ENCODE data around the gene ZNG1B.
"Not testable (repeated sequence)": the region's sequence is repeated elsewhere in the genome, so short reads cannot be mapped to it uniquely, and the experiment has no call there.

ZNG1B gene
- total RNA-seq = 13.1 to 17.6 (median 15.7) reads per million in 3 donors

DNA sequence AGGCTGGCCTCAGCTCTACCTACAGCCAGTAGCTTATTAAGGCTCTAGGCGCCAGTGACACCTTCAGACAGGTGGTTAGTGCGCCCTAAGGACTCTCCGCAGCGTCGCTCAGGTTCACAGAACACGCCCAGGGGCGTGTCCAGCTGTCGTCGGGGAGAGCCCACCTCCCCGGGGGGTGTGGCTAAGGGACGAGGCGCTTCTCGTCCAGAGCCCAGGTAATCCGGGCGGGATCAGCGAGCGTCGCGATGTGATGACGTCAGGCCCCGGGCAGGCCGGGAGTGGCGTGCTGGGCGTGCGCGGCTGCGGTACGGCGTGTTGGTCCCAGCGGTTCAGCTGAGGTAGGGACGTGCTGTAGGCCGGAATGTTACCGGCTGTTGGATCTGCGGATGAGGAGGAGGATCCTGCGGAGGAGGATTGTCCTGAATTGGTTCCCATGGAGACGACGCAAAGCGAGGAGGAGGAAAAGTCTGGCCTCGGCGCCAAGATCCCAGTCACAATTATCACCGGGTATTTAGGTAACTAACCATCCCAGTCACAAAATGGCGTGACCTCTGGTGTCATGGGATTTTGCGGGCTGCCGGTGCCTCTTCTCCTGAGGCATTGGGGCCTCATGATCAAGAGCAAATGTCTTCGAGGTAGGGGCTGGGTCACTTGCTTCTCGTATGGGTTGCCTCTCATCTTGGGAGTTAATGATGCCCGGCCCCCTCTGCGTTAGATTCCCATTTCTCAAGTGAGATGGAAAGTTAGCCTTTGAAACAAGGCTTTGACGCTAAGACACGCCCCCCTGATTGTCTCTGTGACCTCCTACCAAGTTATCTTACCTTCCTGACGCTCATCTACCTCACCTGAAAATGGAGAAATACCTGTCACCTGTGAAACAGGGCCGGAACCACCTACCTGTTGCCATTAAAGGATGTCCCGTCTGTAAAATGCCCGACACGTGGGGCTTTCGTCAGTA lies at the start of gene ZNG1B:
ZNG1B (plus strand) TSS at position 184 of the 958 bp plus-strand sequence; CDS start at position 362, 178 bp downstream.
- not testable (repeated sequence) for H3K4me1 ChIP-seq (ENCODE audit: control insufficient read depth, insufficient read depth, low read length, poor library complexity, severe bottlenecking); H3K27me3 ChIP-seq (replicated peaks; ENCODE audit: control insufficient read depth, insufficient read depth, low read length, poor library complexity, severe bottlenecking); H3K9me3 ChIP-seq (ENCODE audit: control insufficient read depth, low read length); H3K36me3 ChIP-seq (ENCODE audit: control insufficient read depth, insufficient read depth, low read length)
- DNase-seq = peak; percentile 76 to 80 (median 77)
- Histone ChIP-seq H3K27ac (ENCODE audit: insufficient read depth, low read length, poor library complexity, severe bottlenecking) (peak within 1 kb of the TSS; percentile 58), H3K4me3 (ENCODE audit: insufficient read depth, low read depth, low read length, poor library complexity, severe bottlenecking) (peak within 1 kb of the TSS; percentile 48)

DNA sequence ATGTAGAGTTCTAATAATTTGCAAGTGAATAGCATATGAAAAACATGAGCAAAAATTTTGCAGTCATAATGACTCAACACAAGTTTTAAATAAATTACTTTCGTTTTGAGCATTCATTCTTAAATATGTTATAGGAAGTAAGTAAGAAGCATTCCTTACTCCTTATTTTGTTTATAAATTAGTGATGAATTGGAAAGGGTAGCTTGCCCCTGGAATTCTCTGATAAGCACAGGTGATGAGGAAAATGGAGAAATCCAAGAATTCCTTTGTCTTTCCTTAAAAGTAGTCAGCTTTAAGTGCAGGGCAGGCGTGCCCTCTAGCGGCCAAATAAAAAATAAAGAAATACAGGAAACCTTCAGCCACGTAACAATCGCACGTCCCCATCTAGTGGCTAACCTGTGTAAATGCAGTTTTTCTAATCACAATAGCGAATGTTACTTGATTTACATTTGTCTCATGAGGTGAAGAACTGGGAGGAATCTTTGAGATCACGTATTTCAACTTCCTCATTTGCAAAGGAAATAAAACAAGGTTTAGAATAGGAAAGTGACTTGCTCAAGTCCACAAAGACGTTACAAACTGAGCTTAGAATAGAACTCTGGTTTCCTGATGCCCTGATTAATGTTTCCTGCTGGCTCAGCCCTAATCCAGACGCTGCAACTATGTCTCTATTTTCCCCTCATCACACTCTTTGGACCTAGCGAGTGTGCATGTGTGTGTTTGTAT lies 47.2 kb upstream of the ZNG1B start:
- peak overlapping the region; percentile 32 for H3K27ac ChIP-seq (ENCODE audit: insufficient read depth, low read length, poor library complexity, severe bottlenecking)
- H3K36me3 ChIP-seq (ENCODE audit: control insufficient read depth, insufficient read depth, low read length) = no peaks in the 10 kb centered on the region
- peak; percentile 22 to 39 (median 31) for DNase-seq
- H3K4me1 ChIP-seq (ENCODE audit: control insufficient read depth, insufficient read depth, low read length, poor library complexity, severe bottlenecking) = peaks cover 3% of the 10 kb centered on the region
- H3K4me3 ChIP-seq (ENCODE audit: insufficient read depth, low read depth, low read length, poor library complexity, severe bottlenecking) = peak overlapping the region; percentile 60
- no peaks in the 10 kb centered on the region for H3K27me3 ChIP-seq (replicated peaks; ENCODE audit: control insufficient read depth, insufficient read depth, low read length, poor library complexity, severe bottlenecking)
- no peaks in the 10 kb centered on the region for H3K9me3 ChIP-seq (ENCODE audit: control insufficient read depth, low read length)

DNA sequence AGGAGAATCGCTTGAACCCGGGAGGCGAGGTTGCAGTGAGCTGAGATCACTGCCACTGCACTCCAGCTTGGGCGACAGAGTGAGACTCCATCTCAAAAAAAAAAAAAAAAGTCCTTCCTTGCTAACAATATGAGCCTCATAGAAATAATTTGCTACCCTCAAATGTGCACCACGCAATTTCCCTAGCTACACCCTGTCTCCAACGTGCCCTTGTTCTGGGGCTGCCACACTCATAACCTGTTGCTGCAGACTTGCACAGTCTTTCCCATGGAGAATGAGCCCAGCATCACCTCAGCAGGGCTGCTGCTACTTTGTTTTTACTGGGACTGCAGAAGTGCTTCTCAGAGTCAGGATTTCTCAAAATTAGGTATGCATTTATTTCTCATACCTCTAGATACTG lies 46.4 kb upstream of the ZNG1B start:
- H3K4me3 ChIP-seq (ENCODE audit: insufficient read depth, low read depth, low read length, poor library complexity, severe bottlenecking) = no peak overlapping the region
- peaks cover 3% of the 10 kb centered on the region for H3K4me1 ChIP-seq (ENCODE audit: control insufficient read depth, insufficient read depth, low read length, poor library complexity, severe bottlenecking)
- DNase-seq = no peak
- H3K36me3 ChIP-seq (ENCODE audit: control insufficient read depth, insufficient read depth, low read length) = no peaks in the 10 kb centered on the region
- no peaks in the 10 kb centered on the region for H3K9me3 ChIP-seq (ENCODE audit: control insufficient read depth, low read length)
- H3K27ac ChIP-seq (ENCODE audit: insufficient read depth, low read length, poor library complexity, severe bottlenecking) = no peak overlapping the region
- H3K27me3 ChIP-seq (replicated peaks; ENCODE audit: control insufficient read depth, insufficient read depth, low read length, poor library complexity, severe bottlenecking) = no peaks in the 10 kb centered on the region

DNA sequence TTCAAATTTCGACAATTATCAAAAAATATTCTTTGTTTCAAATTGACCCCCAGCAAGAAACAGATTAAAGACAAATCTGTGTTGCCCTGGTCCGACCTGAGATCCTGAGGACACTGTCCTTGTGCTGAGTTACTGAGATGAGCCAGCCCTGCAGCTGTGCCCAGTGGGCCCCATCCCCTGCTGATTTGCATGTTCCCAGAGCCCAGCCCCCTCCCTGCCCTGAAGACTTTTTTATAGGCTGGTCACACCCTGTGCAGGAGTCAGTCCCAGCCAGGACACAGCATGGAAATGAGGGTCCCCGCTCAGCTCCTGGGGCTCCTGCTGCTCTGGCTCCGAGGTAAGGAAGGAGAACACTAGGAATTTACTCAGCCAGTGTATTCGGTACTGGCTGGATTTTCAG lies 31.4 kb upstream of the ZNG1B start:
- Histone ChIP-seq H3K27ac (ENCODE audit: insufficient read depth, low read length, poor library complexity, severe bottlenecking) (no peak overlapping the region), H3K36me3 (ENCODE audit: control insufficient read depth, insufficient read depth, low read length) (no peaks in the 10 kb centered on the region), H3K9me3 (ENCODE audit: control insufficient read depth, low read length) (no peaks in the 10 kb centered on the region), H3K4me1 (ENCODE audit: control insufficient read depth, insufficient read depth, low read length, poor library complexity, severe bottlenecking) (no peaks in the 10 kb centered on the region), H3K27me3 (replicated peaks; ENCODE audit: control insufficient read depth, insufficient read depth, low read length, poor library complexity, severe bottlenecking) (no peaks in the 10 kb centered on the region), H3K4me3 (ENCODE audit: insufficient read depth, low read depth, low read length, poor library complexity, severe bottlenecking) (no peak overlapping the region)
- no peak for DNase-seq

DNA sequence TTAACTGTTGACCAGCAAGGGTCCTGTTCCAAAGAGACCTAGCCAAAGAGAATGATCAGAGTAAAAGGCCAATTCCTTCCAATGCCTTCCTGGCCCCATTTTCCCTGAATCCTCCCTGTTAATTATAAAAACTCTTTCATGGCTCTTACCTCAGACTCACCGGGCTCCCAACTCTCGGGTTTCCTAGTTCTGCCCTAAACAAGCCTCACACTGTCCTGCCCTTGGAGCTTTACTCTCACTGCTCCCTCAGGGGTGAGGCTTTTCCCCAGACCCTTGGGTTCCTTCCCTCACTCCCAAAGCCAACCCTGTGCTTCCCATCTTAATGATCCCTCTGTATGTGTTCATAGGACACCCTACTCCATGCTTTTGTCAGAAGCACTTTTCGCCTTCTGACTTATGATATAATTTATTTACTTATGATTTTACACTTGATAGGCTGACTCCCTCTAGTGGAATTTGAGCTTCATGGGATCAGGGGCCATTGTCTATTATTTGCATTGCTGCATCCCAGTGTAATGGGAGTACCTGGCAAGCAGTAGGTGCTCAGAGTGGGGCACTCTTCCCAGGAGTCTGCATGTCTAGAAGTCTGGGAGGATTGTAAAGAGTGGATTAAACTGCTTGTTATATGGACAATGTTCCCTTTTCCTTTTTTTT lies 29.9 kb upstream of the ZNG1B start:
- Histone ChIP-seq H3K4me3 (ENCODE audit: insufficient read depth, low read depth, low read length, poor library complexity, severe bottlenecking) (no peak overlapping the region), H3K27me3 (replicated peaks; ENCODE audit: control insufficient read depth, insufficient read depth, low read length, poor library complexity, severe bottlenecking) (no peaks in the 10 kb centered on the region), H3K9me3 (ENCODE audit: control insufficient read depth, low read length) (no peaks in the 10 kb centered on the region), H3K4me1 (ENCODE audit: control insufficient read depth, insufficient read depth, low read length, poor library complexity, severe bottlenecking) (no peaks in the 10 kb centered on the region), H3K27ac (ENCODE audit: insufficient read depth, low read length, poor library complexity, severe bottlenecking) (no peak overlapping the region), H3K36me3 (ENCODE audit: control insufficient read depth, insufficient read depth, low read length) (no peaks in the 10 kb centered on the region)
- no peak for DNase-seq

DNA sequence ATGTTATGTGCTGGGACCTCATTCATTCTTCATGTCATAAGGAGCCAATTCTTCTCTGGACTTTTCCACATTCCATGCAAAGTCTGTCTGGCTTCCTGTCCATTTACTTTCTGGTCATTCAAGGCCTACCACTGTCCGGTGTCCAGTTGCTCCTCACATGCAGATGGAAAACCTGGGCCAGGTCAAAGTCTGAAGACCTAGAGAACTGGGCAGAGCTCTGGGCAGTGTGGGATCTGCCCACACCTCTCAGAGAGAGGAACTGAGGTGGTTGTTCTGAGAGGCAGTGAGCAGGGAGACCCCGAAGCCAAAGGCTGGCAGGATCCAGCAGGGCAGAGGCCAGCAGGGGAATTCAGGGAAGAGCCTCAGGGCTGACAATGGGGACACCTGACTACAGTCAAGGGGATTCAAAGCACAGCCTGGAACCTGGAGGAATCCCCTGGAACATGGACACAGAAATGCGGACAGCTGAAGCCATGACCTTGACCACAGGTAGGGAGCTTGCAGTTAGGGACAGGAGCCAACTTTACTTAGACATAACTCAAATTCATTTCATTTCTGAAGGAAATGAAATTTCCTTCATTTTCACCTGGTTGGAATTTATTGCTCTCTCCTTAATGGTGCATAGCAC lies 25.7 kb upstream of the ZNG1B start:
- not testable (repeated sequence) for H3K4me1 ChIP-seq (ENCODE audit: control insufficient read depth, insufficient read depth, low read length, poor library complexity, severe bottlenecking); H3K27ac ChIP-seq (ENCODE audit: insufficient read depth, low read length, poor library complexity, severe bottlenecking); H3K4me3 ChIP-seq (ENCODE audit: insufficient read depth, low read depth, low read length, poor library complexity, severe bottlenecking); H3K36me3 ChIP-seq (ENCODE audit: control insufficient read depth, insufficient read depth, low read length); DNase-seq; H3K9me3 ChIP-seq (ENCODE audit: control insufficient read depth, low read length); H3K27me3 ChIP-seq (replicated peaks; ENCODE audit: control insufficient read depth, insufficient read depth, low read length, poor library complexity, severe bottlenecking)

DNA sequence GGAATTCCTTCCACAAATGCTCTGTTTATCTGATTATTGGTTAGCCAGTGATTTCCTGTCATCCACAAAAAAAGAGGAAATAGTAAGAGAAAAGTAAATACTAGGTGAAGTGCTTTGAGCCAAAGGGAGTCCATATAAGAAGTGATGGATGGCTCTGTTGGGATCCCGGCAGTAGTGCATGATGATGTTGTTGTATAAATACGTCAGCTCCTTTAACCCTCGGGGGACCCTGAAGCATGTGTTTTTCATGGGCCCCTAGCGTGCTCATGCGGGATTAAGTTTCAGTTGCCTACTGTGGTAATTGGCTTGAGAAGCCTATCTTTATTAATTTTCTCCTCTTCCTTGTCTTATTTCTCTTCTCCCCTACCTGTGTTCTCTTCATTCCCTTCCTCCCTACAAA lies 24.7 kb upstream of the ZNG1B start:
- H3K36me3 ChIP-seq (ENCODE audit: control insufficient read depth, insufficient read depth, low read length); H3K27me3 ChIP-seq (replicated peaks; ENCODE audit: control insufficient read depth, insufficient read depth, low read length, poor library complexity, severe bottlenecking); H3K4me3 ChIP-seq (ENCODE audit: insufficient read depth, low read depth, low read length, poor library complexity, severe bottlenecking); H3K27ac ChIP-seq (ENCODE audit: insufficient read depth, low read length, poor library complexity, severe bottlenecking); H3K4me1 ChIP-seq (ENCODE audit: control insufficient read depth, insufficient read depth, low read length, poor library complexity, severe bottlenecking); DNase-seq; H3K9me3 ChIP-seq (ENCODE audit: control insufficient read depth, low read length): not testable (repeated sequence)

DNA sequence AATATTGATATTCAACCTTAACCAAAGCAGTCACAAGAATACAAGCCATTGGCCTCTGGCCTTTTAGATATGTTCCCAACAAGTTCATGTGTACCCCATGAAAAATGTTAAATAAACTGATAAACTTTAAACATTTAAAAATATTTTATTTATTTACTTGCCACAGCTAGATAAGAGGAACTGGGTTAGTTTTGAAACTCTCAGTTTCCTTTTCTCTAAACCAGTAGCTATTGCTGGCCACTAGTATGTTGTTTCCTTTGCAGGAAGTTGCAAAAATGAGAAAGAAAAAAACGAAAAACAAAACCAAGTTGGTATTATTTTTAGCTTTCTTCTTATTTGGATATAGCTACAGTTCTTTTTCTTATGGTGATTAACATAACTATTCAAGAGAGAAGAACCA lies 5.7 kb upstream of the ZNG1B start:
- H3K9me3 ChIP-seq (ENCODE audit: control insufficient read depth, low read length); H3K4me1 ChIP-seq (ENCODE audit: control insufficient read depth, insufficient read depth, low read length, poor library complexity, severe bottlenecking); H3K27ac ChIP-seq (ENCODE audit: insufficient read depth, low read length, poor library complexity, severe bottlenecking); H3K36me3 ChIP-seq (ENCODE audit: control insufficient read depth, insufficient read depth, low read length); H3K4me3 ChIP-seq (ENCODE audit: insufficient read depth, low read depth, low read length, poor library complexity, severe bottlenecking); DNase-seq; H3K27me3 ChIP-seq (replicated peaks; ENCODE audit: control insufficient read depth, insufficient read depth, low read length, poor library complexity, severe bottlenecking): not testable (repeated sequence)

DNA sequence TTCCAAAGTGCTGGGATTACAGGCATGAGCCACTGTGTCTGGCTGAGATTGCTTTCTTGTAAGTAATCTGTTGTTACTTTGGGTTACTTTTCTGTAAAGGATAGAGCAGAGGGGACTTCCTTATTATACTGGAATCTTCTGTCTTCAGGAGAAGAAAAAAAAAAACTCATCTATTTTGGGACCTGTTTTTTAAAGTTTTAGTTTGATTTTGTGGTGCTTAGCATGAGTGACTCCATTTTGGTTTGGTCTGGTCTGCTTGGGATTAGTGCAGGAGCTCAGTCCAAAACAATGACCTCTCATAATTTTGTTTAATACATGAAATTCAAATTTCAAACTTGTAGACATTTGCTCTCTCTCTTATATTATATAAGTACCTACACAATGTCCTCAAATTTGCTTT lies 4.0 kb upstream of the ZNG1B start:
- H3K4me1 ChIP-seq (ENCODE audit: control insufficient read depth, insufficient read depth, low read length, poor library complexity, severe bottlenecking); H3K9me3 ChIP-seq (ENCODE audit: control insufficient read depth, low read length); H3K27me3 ChIP-seq (replicated peaks; ENCODE audit: control insufficient read depth, insufficient read depth, low read length, poor library complexity, severe bottlenecking); DNase-seq; H3K27ac ChIP-seq (ENCODE audit: insufficient read depth, low read length, poor library complexity, severe bottlenecking); H3K36me3 ChIP-seq (ENCODE audit: control insufficient read depth, insufficient read depth, low read length); H3K4me3 ChIP-seq (ENCODE audit: insufficient read depth, low read depth, low read length, poor library complexity, severe bottlenecking): not testable (repeated sequence)

All from effector memory CD4-positive, alpha-beta T cell (primary cell).